GM18508 (cell line): ENCODE results near the gene TESMIN.

Source experiments
- ATAC-seq: cut with Tn5 transposase; IDR thresholded peaks from one replicate; pipeline ENCODE4 v1.9.1; 2021; ENCODE audit warnings: moderate number of reproducible peaks; ENCODE audit not compliant: insufficient read depth, unreplicated experiment

The TESMIN gene

GRCh38 chr11:68763181-68763721 lies 11.9 kb upstream of the TESMIN start:
- ATAC-seq, result no peak

GRCh38 chr11:68762481-68762880 lies 11.2 kb upstream of the TESMIN start:
- no peak for ATAC-seq

GRCh38 chr11:68761801-68762200 lies 10.5 kb upstream of the TESMIN start:
- ATAC-seq, result no peak

- no peak for ATAC-seq
Measured at GRCh38 chr11:68759991-68760390, 8.7 kb upstream of the TESMIN start.

- no peak for ATAC-seq
Measured at GRCh38 chr11:68757711-68758110, 6.4 kb upstream of the TESMIN start.

GRCh38 chr11:68756171-68756766 lies 4.9 kb upstream of the TESMIN start:
- no peak for ATAC-seq

GRCh38 chr11:68753300-68753699 lies 2.0 kb upstream of the TESMIN start:
- ATAC-seq, result no peak

- no peak for ATAC-seq
Measured at GRCh38 chr11:68751004-68751325, 355 bp downstream of the TESMIN start.

GRCh38 chr11:68750195-68751003 lies 921 bp downstream of the TESMIN start:
- no peak for ATAC-seq

GRCh38 chr11:68749229-68750123 lies 1.8 kb downstream of the TESMIN start:
- no peak for ATAC-seq

- ATAC-seq, result no peak
Measured at GRCh38 chr11:68748061-68748460, 3.3 kb downstream of the TESMIN start.

GRCh38 chr11:68743539-68743938 lies 7.8 kb downstream of the TESMIN start:
- no peak for ATAC-seq

- no peak for ATAC-seq
Measured at GRCh38 chr11:68741463-68741862, 9.9 kb downstream of the TESMIN start.

GRCh38 chr11:68735646-68736045 lies 15.7 kb downstream of the TESMIN start:
- no peak for ATAC-seq

- ATAC-seq, result no peak
Measured at GRCh38 chr11:68735125-68735524, 16.2 kb downstream of the TESMIN start.

GRCh38 chr11:68734111-68734510 lies 17.2 kb downstream of the TESMIN start:
- ATAC-seq, result no peak

- no peak for ATAC-seq
Measured at GRCh38 chr11:68727783-68728182, 23.5 kb downstream of the TESMIN start.

- no peak for ATAC-seq
Measured at GRCh38 chr11:68724293-68724692, 27.0 kb downstream of the TESMIN start.

GRCh38 chr11:68722143-68722542 lies 29.2 kb downstream of the TESMIN start:
- ATAC-seq, result no peak

- no peak for ATAC-seq
Measured at GRCh38 chr11:68721075-68721474, 30.2 kb downstream of the TESMIN start.
